GM12864 (cell line): ENCODE results near the gene ANKFY1.
"Not testable (repeated sequence)": the region's sequence is repeated elsewhere in the genome, so short reads cannot be mapped to it uniquely, and the experiment has no call there.

ENCODE experiments used
- DNase-seq: peaks from one replicate; pipeline ENCODE4 v3.0.0-alpha.2; 2011; ENCODE audit warnings: low read depth
- H3K4me3 ChIP-seq: 2 replicates; pipeline ENCODE4 v1.5.1; 2011; ENCODE audit warnings: mild to moderate bottlenecking, low read depth, low read length, control low read depth
- TF ChIP-seq, protein P1 (sequence below): IDR thresholded peaks from 2 replicates; pipeline ENCODE4 v1.5.1; 2011; ENCODE audit warnings: low read depth, mild to moderate bottlenecking, moderate library complexity, low read length, control low read depth, inconsistent platforms; ENCODE audit errors: missing control alignments

Gene ANKFY1

DNA sequence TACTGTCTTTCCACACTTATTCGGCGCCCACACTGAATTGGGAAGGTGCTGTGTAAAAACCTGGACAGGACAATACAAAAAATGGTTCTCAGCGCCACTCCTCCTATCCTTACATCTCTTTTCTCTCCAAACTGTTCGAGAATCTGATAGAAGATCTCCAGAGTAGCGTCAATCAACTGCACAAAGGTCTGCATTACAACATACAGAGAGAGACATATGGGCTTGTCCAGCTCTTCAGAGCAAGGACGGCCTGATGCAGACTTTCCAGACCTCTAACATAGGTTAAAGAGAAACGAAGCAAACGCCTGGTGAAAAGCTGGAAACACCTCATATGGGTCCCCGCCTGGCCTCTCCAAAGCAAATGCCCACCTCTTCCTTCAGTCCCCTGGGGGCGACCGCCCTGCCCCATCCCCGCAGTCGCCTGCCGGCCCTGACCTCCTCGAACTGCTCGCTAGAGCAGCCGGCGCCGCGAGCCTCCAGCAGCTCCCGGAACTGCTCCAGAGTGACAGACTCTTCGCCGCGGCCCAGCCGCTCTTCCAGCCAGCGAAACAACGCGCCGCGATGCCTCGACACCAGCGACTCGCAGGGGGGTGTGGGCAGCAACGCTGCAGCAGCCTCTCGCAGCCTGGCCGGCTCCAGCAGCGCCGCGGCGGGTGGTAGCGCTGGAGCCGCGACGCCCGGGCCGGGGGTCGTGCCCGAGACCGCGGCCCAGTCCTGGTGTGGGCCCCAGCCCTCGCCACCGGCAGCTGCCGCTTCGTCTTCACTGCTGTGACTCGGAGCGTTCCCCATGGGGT, 121.5 kb downstream of the ANKFY1 start:
- TF ChIP-seq, protein P1, sequence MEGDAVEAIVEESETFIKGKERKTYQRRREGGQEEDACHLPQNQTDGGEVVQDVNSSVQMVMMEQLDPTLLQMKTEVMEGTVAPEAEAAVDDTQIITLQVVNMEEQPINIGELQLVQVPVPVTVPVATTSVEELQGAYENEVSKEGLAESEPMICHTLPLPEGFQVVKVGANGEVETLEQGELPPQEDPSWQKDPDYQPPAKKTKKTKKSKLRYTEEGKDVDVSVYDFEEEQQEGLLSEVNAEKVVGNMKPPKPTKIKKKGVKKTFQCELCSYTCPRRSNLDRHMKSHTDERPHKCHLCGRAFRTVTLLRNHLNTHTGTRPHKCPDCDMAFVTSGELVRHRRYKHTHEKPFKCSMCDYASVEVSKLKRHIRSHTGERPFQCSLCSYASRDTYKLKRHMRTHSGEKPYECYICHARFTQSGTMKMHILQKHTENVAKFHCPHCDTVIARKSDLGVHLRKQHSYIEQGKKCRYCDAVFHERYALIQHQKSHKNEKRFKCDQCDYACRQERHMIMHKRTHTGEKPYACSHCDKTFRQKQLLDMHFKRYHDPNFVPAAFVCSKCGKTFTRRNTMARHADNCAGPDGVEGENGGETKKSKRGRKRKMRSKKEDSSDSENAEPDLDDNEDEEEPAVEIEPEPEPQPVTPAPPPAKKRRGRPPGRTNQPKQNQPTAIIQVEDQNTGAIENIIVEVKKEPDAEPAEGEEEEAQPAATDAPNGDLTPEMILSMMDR, result no peak
- H3K4me3 ChIP-seq, result peak overlapping the region; percentile 87
- DNase-seq, result no peak

DNA sequence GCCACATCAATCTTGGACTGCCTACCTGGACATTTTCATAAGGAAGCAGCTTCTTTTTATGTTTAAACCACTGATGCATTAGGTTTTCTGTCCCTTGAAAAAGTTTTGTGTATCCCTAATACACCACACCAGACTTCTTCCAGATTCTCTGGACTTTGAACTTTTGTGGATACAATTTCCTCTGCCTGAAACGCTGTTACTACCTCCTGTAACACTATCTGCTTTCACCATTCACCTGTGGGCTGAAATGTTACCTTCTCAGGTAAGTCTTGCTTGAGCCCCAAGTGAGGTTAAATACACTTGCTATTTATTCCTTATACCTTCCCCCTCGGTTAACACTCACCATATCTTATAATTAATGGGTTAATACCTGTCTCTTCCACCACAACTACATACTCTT, 123.7 kb downstream of the ANKFY1 start:
- DNase-seq, result no peak
- H3K4me3 ChIP-seq, result no peak overlapping the region
- TF ChIP-seq, protein P1, result no peak

DNA sequence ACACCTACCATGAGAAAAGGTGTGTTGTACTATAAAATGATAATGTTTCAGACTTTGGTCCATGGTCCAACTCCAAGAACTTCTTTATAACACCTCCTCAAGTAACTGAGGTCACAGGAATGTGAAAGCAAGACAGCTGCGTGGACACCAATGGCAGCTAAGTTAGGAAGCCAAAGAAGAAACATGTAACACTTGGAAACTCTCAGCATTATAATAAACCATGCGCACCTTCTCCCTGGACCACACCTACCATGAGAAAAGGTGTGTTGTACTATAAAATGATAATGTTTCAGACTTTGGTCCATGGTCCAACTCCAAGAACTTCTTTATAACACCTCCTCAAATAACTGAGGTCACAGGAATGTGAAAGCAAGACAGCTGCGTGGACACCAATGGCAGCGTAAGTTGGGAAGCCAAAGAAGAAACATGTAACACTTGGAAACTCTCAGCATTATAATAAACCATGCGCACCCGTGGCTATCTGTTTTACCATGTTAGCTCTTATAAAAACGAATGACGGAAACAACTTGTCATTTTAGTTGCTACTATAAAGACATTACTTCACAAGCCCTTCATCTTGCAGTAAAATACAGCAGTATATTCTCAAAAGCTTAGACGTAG, 124.8 kb downstream of the ANKFY1 start:
- DNase-seq, H3K4me3 ChIP-seq: not testable (repeated sequence)

DNA sequence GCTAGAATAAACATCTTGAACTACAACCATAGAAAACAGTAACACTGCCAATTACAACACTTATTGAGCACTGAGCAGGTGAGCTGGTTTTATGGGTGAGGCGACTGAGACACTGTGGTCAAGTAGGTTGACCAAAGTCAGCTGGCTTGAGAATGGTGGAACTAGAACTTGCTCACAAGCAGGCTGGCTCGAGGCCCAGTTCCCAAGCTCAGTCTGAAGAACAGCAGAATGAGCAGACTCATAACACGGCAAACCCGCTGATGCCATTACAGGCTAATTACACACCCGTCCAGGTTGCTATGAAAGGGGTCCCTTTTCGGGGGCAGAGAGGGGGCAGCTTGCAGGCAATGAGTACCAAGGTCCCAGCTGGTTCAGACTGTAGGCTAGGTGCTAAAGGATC, 127.4 kb downstream of the ANKFY1 start:
- DNase-seq, result no peak
- no peak overlapping the region for H3K4me3 ChIP-seq
- TF ChIP-seq, protein P1, result no peak

DNA sequence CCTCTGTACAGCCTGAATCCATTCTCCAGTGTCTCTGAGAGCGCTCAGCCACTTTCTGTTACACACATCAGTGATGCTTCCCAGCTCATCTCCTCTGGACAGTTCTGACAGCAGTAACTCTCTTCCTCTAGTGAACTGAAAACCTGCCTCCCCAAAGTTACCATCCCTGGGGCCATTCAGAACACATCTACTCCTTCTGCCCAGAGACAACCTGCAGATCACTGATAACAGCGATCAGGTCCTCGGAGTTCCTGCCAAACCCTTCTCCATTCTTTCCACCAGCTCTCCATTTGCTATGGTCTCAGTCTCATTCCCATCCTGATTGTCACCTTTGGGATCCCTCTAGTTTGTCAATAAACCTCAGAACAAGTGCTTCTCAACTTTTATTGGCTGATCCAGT, 128.3 kb downstream of the ANKFY1 start:
- DNase-seq, result no peak
- TF ChIP-seq, protein P1, result no peak
- H3K4me3 ChIP-seq, result no peak overlapping the region

DNA sequence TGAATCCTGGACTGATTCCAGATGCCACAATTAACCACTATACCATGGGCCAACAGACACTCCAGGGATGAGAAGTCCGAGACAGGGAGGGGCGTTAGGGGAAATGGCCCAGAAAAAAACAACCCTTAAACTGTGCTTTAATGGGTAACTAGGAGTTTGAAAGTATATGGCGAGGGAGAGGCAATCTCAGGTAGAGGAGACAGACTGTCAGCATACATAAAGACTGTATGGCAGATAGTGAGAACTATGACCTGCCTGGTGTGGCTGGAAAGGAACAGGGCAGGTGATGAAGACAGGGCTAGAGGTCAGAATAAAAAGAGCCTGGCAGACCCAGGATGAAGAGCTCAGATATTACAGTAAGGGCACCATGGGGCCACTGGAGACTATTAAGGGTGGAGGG, 129.1 kb downstream of the ANKFY1 start:
- no peak overlapping the region for H3K4me3 ChIP-seq
- DNase-seq, result no peak
- TF ChIP-seq, protein P1, result no peak

DNA sequence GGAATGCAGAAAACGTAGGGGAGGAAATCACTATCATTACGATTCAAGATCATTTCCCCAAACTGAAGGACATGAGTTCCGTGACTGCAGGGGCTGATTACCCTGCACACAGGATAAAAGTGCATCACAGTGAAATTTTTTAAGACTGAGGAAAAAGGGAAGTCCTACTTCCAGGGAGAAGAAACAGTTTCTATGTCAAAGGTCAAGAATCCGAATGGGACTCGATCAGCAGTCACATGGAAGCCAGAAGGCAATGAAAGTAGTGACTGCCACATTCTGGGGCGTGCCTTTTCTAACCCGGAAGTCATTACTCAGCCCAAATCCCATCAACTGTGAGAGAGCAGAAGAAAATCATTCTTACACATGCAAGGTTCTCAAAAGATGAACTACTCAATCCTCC, 133.1 kb downstream of the ANKFY1 start:
- H3K4me3 ChIP-seq, result no peak overlapping the region
- no peak for DNase-seq
- TF ChIP-seq, protein P1, result no peak
